HUES6 (cell line): ENCODE results near the gene NT5C1B.

Source experiments
- H3K27ac ChIP-seq: 2 replicates; pipeline ENCODE4 v1.7.0; 2013; ENCODE audit warnings: low read depth, mild to moderate bottlenecking, low read length, inconsistent platforms
- H3K27me3 ChIP-seq: 2 replicates; pipeline ENCODE4 v1.6.1; 2013; ENCODE audit warnings: low read length; ENCODE audit not compliant: control insufficient read depth, insufficient read depth
- H3K36me3 ChIP-seq: 2 replicates; pipeline ENCODE4 v1.6.1; 2013; ENCODE audit warnings: low read length; ENCODE audit not compliant: control insufficient read depth, insufficient read depth
- H3K4me1 ChIP-seq: 2 replicates; pipeline ENCODE4 v1.6.1; 2013; ENCODE audit warnings: low read length; ENCODE audit not compliant: control insufficient read depth, insufficient read depth
- H3K4me3 ChIP-seq: 2 replicates; pipeline ENCODE4 v1.5.1; 2013; ENCODE audit warnings: low read depth, low read length
- H3K9ac ChIP-seq: one replicate; pipeline ENCODE4 v1.6.1; 2013; ENCODE audit warnings: mild to moderate bottlenecking, low read length
- H3K9me3 ChIP-seq: 2 replicates; pipeline ENCODE4 v1.6.1; 2013; ENCODE audit warnings: low read depth, low read length; ENCODE audit not compliant: control insufficient read depth, insufficient read depth

Gene NT5C1B

GRCh38 chr2:18599509-18600254 lies 10.3 kb upstream of the NT5C1B start:
- Histone ChIP-seq H3K27ac (no peak overlapping the region), H3K4me3 (no peak overlapping the region), H3K9ac (no peak overlapping the region), H3K36me3 (no peaks in the 10 kb centered on the region), H3K27me3 (no peaks in the 10 kb centered on the region), H3K4me1 (no peaks in the 10 kb centered on the region), H3K9me3 (no peaks in the 10 kb centered on the region)

DNA sequence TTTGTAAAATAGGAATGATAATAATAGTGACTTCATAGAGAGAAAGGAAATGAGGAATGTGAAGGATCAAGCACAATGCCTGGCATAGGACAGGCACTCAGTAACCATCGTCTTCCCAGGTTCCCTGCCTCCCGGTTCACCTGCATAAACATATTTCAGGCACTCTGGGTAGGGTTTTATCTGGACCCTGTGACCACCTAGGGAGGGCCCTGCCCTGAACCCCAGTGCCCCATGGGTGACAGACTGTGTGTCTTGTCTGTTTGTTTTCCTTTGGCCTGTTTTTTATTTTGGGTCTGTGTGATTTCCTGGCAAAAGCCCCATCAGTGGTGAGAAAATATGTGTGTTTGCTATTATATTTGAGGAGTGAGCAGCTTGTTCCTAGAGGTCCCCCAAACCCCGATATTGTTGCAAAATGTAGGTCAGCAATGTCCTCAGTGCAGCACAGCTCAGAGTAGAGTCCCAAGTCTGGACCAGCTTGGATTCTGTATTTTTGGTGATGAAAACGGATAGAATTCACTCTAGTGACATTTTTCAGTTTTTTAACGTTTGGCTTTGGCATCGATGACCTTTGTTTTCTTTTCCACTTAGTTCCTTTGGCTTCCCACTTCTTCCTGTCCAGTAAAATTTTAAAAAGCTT lies 9.6 kb upstream of the NT5C1B start:
- H3K9ac ChIP-seq: no peak overlapping the region

DNA sequence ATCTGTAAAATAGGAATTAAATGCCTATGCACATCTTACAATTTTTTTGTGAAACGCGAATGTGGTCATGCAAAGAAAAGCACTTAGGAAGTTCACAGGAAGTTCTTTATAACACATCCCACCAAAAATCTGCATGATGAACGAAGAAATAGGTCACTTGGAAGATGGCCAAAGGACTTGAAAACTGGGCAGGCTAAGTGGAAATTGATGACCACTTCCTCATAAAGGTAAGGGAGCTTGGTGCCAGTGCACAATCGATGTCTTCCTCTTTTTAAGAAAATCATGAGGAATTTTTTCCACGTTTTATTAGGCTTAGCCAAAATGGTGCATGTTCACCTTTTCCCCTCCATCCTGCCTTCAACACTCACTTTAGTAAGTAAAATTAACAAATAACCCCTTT lies 8.2 kb upstream of the NT5C1B start:
- H3K9ac ChIP-seq: no peak overlapping the region
- no peak overlapping the region for H3K27ac ChIP-seq
- H3K4me1 ChIP-seq: no peaks in the 10 kb centered on the region
- no peaks in the 10 kb centered on the region for H3K36me3 ChIP-seq
- H3K27me3 ChIP-seq: no peaks in the 10 kb centered on the region
- no peaks in the 10 kb centered on the region for H3K9me3 ChIP-seq
- no peak overlapping the region for H3K4me3 ChIP-seq

More for the DNA sequence above, 9.6 kb upstream of the NT5C1B start:
- Histone ChIP-seq H3K9me3 (no peaks in the 10 kb centered on the region), H3K36me3 (no peaks in the 10 kb centered on the region), H3K4me1 (no peaks in the 10 kb centered on the region), H3K27me3 (no peaks in the 10 kb centered on the region), H3K27ac (no peak overlapping the region), H3K4me3 (no peak overlapping the region)

DNA sequence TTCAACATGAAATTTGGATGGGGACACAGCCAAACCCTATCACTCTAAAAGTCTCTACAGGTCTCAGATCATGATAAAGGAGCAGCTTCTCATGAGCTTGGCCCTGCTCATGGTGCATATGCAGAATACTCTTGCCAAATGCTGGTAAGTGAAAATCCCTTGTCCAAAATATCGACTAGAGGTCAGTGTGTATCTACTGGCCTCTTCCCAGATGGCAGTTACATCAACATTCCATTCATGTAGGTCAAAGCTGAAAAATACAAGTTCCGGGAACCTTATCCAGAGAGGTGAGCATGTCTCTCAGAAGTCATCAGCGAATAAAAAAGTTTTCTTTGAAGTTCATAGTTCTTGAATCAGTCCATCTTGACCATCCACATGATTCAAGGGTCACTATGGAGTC lies 7.6 kb upstream of the NT5C1B start:
- no peaks in the 10 kb centered on the region for H3K27me3 ChIP-seq
- H3K4me1 ChIP-seq: no peaks in the 10 kb centered on the region
- H3K9me3 ChIP-seq: no peaks in the 10 kb centered on the region
- no peak overlapping the region for H3K27ac ChIP-seq
- H3K36me3 ChIP-seq: no peaks in the 10 kb centered on the region
- no peak overlapping the region for H3K4me3 ChIP-seq
- H3K9ac ChIP-seq: no peak overlapping the region

DNA sequence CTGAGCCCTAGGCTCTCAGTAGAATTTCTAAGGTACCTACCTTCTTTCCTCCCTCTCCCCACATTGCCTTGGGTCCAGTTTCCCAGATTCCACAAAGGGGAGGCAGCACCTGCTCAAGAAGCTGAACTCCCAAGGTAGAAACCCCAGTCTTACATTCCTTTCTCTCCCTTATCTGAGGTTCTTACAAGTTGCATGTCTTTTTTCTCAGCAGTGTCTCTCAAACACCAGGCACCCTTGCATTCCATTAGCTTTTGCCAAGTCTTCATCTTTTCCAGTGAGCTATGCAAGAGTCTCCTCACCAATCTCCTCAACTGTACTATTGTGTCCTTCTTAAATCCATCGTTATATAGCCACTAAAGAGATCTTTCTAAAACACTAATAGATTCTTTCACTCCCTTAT lies 4.1 kb upstream of the NT5C1B start:
- no peaks in the 10 kb centered on the region for H3K36me3 ChIP-seq
- H3K4me3 ChIP-seq: no peak overlapping the region
- H3K4me1 ChIP-seq: no peaks in the 10 kb centered on the region
- no peaks in the 10 kb centered on the region for H3K9me3 ChIP-seq
- no peak overlapping the region for H3K9ac ChIP-seq
- H3K27me3 ChIP-seq: no peaks in the 10 kb centered on the region
- no peak overlapping the region for H3K27ac ChIP-seq

DNA sequence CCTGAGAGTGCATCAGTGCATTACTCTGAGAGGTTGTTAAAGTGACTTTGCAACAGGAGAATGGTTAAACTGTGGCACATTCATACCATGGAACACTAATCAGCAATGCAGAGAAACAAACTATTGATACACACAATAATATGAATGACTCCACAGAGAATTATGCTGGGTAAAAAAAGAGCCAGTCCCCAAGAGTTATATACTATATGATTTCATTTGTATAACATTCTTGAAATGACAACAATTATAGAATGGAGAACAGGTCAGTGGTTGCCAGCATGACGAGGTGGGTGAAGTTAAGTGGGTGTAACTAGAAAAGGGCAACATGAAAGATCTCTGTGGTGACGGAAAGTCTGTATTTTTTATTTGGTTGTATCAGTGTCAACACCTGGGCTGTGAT lies 3.0 kb upstream of the NT5C1B start:
- no peak overlapping the region for H3K4me3 ChIP-seq
- no peaks in the 10 kb centered on the region for H3K36me3 ChIP-seq
- no peak overlapping the region for H3K27ac ChIP-seq
- H3K9ac ChIP-seq: no peak overlapping the region
- H3K9me3 ChIP-seq: no peaks in the 10 kb centered on the region
- H3K27me3 ChIP-seq: no peaks in the 10 kb centered on the region
- no peaks in the 10 kb centered on the region for H3K4me1 ChIP-seq

DNA sequence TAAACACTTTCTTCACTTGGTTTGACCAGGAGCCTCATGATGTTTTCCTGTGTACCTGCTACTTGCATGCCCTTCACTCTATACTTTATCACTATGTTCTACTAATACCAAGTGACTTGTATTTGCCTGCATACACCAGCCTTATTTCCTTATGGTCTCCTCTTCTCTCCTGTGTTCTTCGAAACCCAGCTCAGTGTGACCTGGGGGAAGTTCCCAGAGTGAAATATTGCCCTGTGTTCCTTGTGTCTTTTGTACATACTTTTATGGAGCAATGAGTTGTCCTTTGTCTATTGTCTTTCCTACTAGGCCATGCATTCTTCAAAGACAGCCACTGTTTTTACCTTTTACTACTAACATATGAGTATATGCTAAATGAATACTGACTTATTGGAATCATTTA lies 567 bp downstream of the NT5C1B start:
- no peaks in the 10 kb centered on the region; the same call in 1 of the 2 replicates for H3K9me3 ChIP-seq
- H3K4me3 ChIP-seq: no peak overlapping the region
- H3K27me3 ChIP-seq: no peaks in the 10 kb centered on the region
- no peaks in the 10 kb centered on the region for H3K4me1 ChIP-seq
- no peak overlapping the region for H3K9ac ChIP-seq
- no peaks in the 10 kb centered on the region for H3K36me3 ChIP-seq
- no peak overlapping the region for H3K27ac ChIP-seq

GRCh38 chr2:18588049-18588448 lies 1.3 kb downstream of the NT5C1B start:
- no peak overlapping the region for H3K4me3 ChIP-seq
- H3K9ac ChIP-seq: no peak overlapping the region
- H3K9me3 ChIP-seq: no peaks in the 10 kb centered on the region; the same call in 1 of the 2 replicates
- H3K4me1 ChIP-seq: no peaks in the 10 kb centered on the region
- no peaks in the 10 kb centered on the region for H3K27me3 ChIP-seq
- no peaks in the 10 kb centered on the region for H3K36me3 ChIP-seq
- no peak overlapping the region for H3K27ac ChIP-seq

DNA sequence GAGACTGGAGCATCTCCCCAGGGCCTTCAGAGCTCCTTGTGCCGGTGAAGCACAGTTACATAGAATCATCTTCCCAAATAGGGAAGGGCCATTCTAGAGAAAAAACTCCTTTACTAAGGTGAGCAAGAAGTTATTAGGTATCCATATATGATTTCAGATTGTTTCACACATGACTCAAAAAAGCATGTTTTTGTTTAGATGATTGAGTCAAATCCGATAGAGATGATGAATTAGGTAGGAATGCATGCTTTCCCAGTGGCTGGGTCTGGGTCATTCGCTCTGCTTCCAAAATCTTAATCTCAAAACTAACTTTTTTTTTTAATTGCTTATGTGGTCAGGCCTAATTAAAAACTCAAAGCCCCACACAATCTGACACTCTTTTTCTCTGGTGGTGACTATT lies 3.8 kb downstream of the NT5C1B start:
- H3K36me3 ChIP-seq: no peaks in the 10 kb centered on the region
- no peak overlapping the region for H3K9ac ChIP-seq
- no peak overlapping the region for H3K27ac ChIP-seq
- no peaks in the 10 kb centered on the region for H3K27me3 ChIP-seq
- H3K4me1 ChIP-seq: no peaks in the 10 kb centered on the region
- H3K4me3 ChIP-seq: no peak overlapping the region
- no peaks in the 10 kb centered on the region; the same call in 1 of the 2 replicates for H3K9me3 ChIP-seq

- Histone ChIP-seq H3K27ac (no peak overlapping the region), H3K9me3 (no peaks in the 10 kb centered on the region; the same call in 1 of the 2 replicates), H3K9ac (no peak overlapping the region), H3K4me3 (no peak overlapping the region), H3K27me3 (no peaks in the 10 kb centered on the region), H3K36me3 (no peaks in the 10 kb centered on the region), H3K4me1 (no peaks in the 10 kb centered on the region)
These were observed 4.8 kb downstream of the NT5C1B start for GRCh38 chr2:18584608-18584954.

- Histone ChIP-seq H3K4me1 (no peaks in the 10 kb centered on the region), H3K4me3 (no peak overlapping the region), H3K9ac (no peak overlapping the region), H3K9me3 (no peaks in the 10 kb centered on the region; the same call in 1 of the 2 replicates), H3K36me3 (no peaks in the 10 kb centered on the region), H3K27me3 (no peaks in the 10 kb centered on the region), H3K27ac (no peak overlapping the region)
These were observed 5.3 kb downstream of the NT5C1B start for GRCh38 chr2:18583905-18584607.
